ENCODE data around the gene KLHDC8A.

KLHDC8A gene

DNA sequence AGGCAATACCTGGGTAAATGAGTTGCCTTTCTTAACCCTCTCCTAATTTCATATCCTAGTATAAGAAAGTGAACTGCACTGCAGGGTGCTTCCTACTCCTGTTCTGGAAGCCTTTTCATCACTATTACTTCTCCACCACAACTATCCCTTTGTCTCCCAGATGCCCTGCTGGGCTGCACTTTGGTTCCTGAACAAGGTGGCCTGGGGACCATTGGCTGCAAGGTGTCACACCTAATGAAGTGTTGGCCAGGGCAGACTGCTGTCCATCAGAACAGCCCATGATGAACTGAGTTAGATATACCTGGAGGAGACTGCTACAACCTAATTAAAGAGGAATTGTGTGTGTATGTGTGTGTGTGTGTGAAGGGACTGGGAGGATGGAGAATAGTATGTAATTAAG is 1.9 kb upstream of the KLHDC8A start:
- Histone ChIP-seq H3K9me3 (no peaks in the 10 kb centered on the region), H3K9ac (no peak overlapping the region), H3K4me1 (peaks cover 10% of the 10 kb centered on the region), H3K27me3 (no peaks in the 10 kb centered on the region), H3K4me3 (no peak overlapping the region), H3K27ac (no peak overlapping the region), H3K4me2 (no peak overlapping the region), H4K20me1 (no peaks in the 10 kb centered on the region), H3K36me3 (no peaks in the 10 kb centered on the region)
- TF ChIP-seq Cebpa-rat (IDR thresholded peaks at IDR 0.05) = no peak

DNA sequence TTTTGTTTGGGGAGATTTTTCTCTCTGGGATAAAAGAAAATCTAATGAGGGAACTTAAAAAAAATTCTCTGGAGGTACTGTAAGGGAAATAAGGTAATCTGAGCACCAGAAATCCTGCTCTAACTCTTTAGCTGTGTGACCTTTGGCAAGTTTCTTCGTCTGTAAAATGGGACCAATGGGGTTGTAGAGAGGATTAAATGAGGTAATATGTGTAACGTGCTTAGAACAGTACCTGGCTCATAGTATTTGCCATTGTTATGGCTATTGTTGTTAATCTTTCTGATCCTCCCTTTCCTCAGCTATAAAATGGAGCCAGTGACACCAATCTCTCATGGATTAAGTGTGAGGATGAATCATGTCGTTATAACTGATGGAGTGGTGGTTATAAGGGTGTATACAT is 845 bp upstream of the KLHDC8A start:
- no peaks in the 10 kb centered on the region for H3K9me3 ChIP-seq
- H3K9ac ChIP-seq = no peak overlapping the region
- H3K27ac ChIP-seq = no peak overlapping the region
- no peak overlapping the region for H3K4me2 ChIP-seq
- H3K36me3 ChIP-seq = no peaks in the 10 kb centered on the region
- no peak overlapping the region for H3K4me3 ChIP-seq
- TF ChIP-seq Cebpa-rat (IDR thresholded peaks at IDR 0.05) = no peak
- no peaks in the 10 kb centered on the region for H4K20me1 ChIP-seq
- no peaks in the 10 kb centered on the region for H3K27me3 ChIP-seq
- peaks cover 10% of the 10 kb centered on the region for H3K4me1 ChIP-seq

DNA sequence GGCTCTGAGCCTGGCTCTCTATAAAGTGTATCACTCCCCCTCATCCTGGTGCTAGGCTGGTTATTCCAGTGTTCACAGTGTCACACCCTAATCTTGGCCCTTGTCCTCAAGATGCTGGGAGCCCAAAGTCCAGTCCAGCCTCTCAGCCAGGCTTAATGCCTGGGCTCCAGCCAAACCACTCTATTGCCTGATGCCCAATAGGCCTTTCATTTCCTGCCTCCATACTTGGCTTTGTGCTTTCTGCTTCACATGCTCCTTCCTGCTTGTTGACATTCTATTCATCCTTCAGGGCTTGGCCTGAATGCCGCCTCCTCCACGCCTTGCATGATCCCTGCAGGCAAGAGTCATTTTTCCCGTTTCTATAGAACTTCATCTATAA is 1.7 kb downstream of the KLHDC8A start:
- H3K9ac ChIP-seq = no peak overlapping the region
- no peak overlapping the region for H3K4me2 ChIP-seq
- no peak overlapping the region for H3K27ac ChIP-seq
- H3K36me3 ChIP-seq = no peaks in the 10 kb centered on the region
- no peak overlapping the region for H3K4me3 ChIP-seq
- peaks cover 24% of the 10 kb centered on the region for H3K4me1 ChIP-seq
- no peaks in the 10 kb centered on the region for H4K20me1 ChIP-seq
- H3K27me3 ChIP-seq = no peaks in the 10 kb centered on the region
- TF ChIP-seq Cebpa-rat (IDR thresholded peaks at IDR 0.05) = no peak
- H3K9me3 ChIP-seq = no peaks in the 10 kb centered on the region

DNA sequence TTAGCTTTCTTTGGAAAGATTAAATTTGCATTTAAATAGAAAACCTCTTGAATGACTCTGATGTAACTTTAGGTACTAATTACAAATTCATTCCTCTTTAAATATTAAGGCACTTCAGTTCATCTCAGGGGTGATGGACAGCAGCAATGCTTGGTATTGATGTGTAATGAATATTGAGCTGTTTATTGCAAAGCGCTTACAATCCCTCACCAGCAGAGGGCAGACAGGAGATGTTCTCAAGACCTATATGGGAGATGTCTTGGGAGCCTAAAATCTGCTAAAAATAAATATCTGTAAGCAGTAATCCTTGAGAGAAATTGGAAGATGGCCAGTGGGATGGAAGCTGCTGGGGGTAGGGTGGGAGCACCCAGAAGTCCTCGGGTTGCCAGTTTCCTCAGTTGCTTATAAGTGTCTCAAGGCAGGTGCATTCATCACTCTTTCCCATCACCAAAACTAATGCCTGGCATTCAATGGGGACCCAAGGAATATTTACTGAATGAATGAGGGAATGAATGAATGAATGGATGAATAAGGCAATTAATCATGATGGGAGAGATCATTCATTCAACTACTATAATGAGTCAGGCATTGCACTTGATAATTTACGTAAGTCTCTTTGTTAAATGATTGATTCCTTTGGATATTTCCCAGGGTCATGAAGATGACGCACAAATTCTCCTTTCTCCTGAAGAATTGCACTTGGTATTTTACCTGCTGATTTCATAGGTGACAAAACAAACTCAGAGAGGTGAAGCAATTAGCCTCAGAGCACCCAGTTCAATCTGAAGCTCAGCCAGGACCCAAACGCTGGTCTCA is 2.3 kb downstream of the KLHDC8A start:
- no peaks in the 10 kb centered on the region for H3K36me3 ChIP-seq
- H3K27ac ChIP-seq = no peak overlapping the region
- TF ChIP-seq Cebpa-rat (IDR thresholded peaks at IDR 0.05) = no peak
- no peak overlapping the region for H3K9ac ChIP-seq
- no peak overlapping the region for H3K4me2 ChIP-seq
- H4K20me1 ChIP-seq = no peaks in the 10 kb centered on the region
- no peak overlapping the region for H3K4me3 ChIP-seq
- H3K27me3 ChIP-seq = no peaks in the 10 kb centered on the region
- no peaks in the 10 kb centered on the region for H3K9me3 ChIP-seq
- H3K4me1 ChIP-seq = peaks cover 30% of the 10 kb centered on the region

DNA sequence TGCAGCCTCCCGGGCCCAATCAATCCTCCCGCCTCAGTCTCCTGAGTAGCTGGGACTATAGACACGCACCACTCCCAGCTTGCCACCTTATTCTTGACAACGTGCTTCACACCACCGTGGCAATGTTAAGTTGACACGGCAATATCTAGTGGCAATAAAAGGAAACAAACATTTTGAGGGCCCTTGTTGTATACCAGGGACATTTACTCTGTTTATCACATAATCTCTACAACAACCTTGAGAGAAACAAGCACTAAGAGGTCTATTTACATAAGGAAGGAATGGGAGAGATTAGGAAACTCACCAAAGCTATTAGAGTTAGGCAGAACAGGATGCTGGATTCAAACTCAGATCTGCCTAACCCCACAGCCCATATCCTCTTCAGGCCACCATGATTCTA is 3.1 kb downstream of the KLHDC8A start:
- Histone ChIP-seq H3K27me3 (no peaks in the 10 kb centered on the region), H3K4me2 (no peak overlapping the region), H3K27ac (no peak overlapping the region), H3K9me3 (no peaks in the 10 kb centered on the region), H3K4me3 (no peak overlapping the region), H3K4me1 (peaks cover 38% of the 10 kb centered on the region), H3K36me3 (no peaks in the 10 kb centered on the region), H3K9ac (no peak overlapping the region), H4K20me1 (no peaks in the 10 kb centered on the region)
- TF ChIP-seq Cebpa-rat (IDR thresholded peaks at IDR 0.05) = no peak

DNA sequence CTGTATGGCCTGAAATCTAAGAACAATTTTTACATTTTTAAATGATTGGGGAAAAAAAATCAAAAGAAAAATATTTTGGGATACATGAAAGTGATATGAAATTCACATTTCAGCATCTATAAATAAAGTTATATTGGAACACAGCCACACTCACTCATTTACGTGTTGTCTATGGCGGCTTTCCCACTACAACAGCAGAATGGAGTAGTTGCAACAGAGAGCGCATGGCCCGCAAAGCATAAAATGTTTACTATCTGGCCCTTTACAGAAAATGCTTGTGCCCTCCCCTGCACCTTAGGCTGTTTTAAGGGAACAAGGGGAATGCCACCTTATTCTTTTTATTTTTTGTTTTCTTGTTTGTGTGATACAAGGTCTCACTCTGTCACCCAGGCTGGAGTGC is 3.5 kb downstream of the KLHDC8A start:
- H3K9ac ChIP-seq = no peak overlapping the region
- no peak overlapping the region for H3K27ac ChIP-seq
- H3K27me3 ChIP-seq = no peaks in the 10 kb centered on the region
- no peaks in the 10 kb centered on the region for H3K36me3 ChIP-seq
- TF ChIP-seq Cebpa-rat (IDR thresholded peaks at IDR 0.05) = no peak
- no peak overlapping the region for H3K4me2 ChIP-seq
- H3K4me3 ChIP-seq = no peak overlapping the region
- no peaks in the 10 kb centered on the region for H3K9me3 ChIP-seq
- no peaks in the 10 kb centered on the region for H4K20me1 ChIP-seq
- peaks cover 43% of the 10 kb centered on the region for H3K4me1 ChIP-seq

DNA sequence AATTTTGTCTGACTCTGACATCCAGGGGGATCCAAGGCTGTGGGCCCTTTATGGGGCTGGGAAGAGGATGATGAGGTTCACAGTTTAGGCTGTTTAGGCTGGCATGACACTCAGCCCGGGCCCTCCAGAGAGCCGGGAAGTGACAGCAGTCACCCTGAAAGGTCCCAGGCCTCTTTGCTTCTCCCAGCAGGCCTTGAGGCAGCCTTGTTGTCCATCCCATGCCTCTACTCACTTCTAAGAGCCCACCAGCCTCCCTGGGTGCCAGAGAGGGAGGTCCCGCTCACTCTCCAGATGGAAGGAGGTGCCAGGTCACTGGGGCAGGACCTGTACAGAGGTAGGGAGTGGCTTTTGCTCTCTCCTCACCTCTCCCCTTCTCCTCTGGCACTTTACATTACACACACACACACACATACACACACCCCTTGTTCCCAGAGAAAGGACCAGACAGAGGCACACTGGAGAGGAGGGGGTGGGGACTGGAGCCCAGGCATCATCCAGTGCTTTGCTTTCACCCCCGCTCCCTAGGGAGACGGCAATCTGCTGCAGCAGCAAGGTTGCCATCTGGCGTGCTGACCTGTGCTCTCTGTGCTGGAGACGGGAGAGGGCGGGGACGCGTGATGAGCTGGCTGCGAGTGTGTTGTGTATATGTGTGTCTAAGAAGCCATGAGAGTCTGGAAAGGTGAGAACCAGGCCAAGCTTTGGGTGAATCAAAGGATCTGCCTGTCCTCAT is 4.6 kb downstream of the KLHDC8A start:
- peaks cover 2% of the 10 kb centered on the region; the same call in 1 of the 2 replicates for H3K27me3 ChIP-seq
- H3K27ac ChIP-seq = no peak overlapping the region
- TF ChIP-seq Cebpa-rat (IDR thresholded peaks at IDR 0.05) = no peak
- no peaks in the 10 kb centered on the region for H4K20me1 ChIP-seq
- peaks cover 44% of the 10 kb centered on the region for H3K4me1 ChIP-seq
- H3K4me2 ChIP-seq = no peak overlapping the region
- no peaks in the 10 kb centered on the region for H3K9me3 ChIP-seq
- peak overlapping the region; percentile 2; the same call in 1 of the 2 replicates for H3K9ac ChIP-seq
- H3K4me3 ChIP-seq = no peak overlapping the region
- H3K36me3 ChIP-seq = no peaks in the 10 kb centered on the region

DNA sequence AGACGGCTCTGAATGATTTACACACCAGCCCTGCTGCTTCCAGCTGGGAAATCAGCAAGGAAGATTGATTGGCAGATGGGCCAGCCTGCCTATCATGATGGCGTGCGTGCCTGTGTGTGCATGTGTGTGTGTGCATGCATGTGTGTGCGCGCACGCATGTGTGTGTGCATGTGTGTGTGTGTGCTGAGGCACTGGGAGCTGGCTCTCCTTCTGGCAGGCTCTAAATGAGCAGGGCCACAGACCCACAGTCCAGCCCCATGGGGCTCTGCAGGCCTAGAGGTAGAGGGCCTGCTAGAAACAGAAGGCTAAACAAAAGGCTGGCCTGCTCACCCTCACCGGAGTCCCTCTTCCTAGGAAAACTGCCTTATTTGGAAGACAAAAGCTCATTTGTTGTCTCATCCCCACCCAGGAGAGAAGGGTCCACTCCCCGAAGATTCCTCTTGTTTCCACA is 6.0 kb downstream of the KLHDC8A start:
- no peak overlapping the region for H3K4me3 ChIP-seq
- H3K9me3 ChIP-seq = no peaks in the 10 kb centered on the region
- peaks cover 36% of the 10 kb centered on the region for H3K4me1 ChIP-seq
- no peak for TF ChIP-seq Cebpa-rat (IDR thresholded peaks at IDR 0.05)
- no peaks in the 10 kb centered on the region for H3K36me3 ChIP-seq
- no peak overlapping the region for H3K27ac ChIP-seq
- no peak overlapping the region for H3K9ac ChIP-seq
- H3K27me3 ChIP-seq = peaks cover 16% of the 10 kb centered on the region; the same call in 1 of the 2 replicates
- peak overlapping the region; percentile 76 for H3K4me2 ChIP-seq
- no peaks in the 10 kb centered on the region for H4K20me1 ChIP-seq

DNA sequence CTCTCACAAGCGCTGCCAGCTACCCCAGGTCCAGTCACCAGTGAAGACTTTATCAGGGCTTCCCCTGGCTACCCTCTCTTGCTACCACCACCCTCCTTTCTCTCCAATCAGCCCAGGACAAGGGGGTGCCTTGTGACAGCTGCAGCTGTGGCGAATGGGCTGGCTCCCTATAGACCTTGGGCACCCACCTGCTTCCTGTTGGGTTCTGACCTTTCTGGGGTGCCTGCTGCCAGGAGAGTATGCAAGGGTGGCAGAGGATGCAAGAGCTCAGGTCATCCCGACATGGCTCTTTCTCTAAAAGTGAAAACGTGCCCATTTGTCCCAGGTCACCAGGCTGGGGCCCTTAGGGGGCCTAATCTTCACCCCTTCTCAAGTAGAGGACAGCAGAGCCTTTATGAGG is 6.6 kb downstream of the KLHDC8A start:
- Histone ChIP-seq H3K9me3 (no peaks in the 10 kb centered on the region), H4K20me1 (peaks cover 3% of the 10 kb centered on the region; the same call in 1 of the 2 replicates), H3K27me3 (peaks cover 22% of the 10 kb centered on the region; the same call in 1 of the 2 replicates), H3K9ac (no peak overlapping the region), H3K4me3 (no peak overlapping the region), H3K4me2 (peak overlapping the region; percentile 76), H3K36me3 (no peaks in the 10 kb centered on the region), H3K27ac (no peak overlapping the region), H3K4me1 (peaks cover 36% of the 10 kb centered on the region)
- no peak for TF ChIP-seq Cebpa-rat (IDR thresholded peaks at IDR 0.05)
